DND-41 (cell line): Measurements from ENCODE around the gene BBS7.

Experiments
- ATAC-seq: fragments of 200-7000 bp; cut with Tn5 transposase; 3 replicates; pipeline ENCODE4 v1.9.1; 2021; ENCODE audit warnings: low read depth; ENCODE audit not compliant: insufficient read depth
- DNase-seq: peaks from one replicate; pipeline ENCODE4 v3.0.0-alpha.2; 2020
- H2AFZ ChIP-seq: 2 replicates; pipeline ENCODE4 v1.6.0; 2012; ENCODE audit warnings: low read depth, low read length
- H3K27ac ChIP-seq: 2 replicates; pipeline ENCODE4 v1.5.1; 2012; ENCODE audit warnings: low read length, inconsistent platforms
- H3K27me3 ChIP-seq: fragments of 200-600 bp; sonication (generic); 2 replicates; pipeline ENCODE4 v1.6.0; 2012; ENCODE audit warnings: low read length, mild to moderate bottlenecking, inconsistent platforms; ENCODE audit not compliant: insufficient read depth, poor library complexity
- H3K36me3 ChIP-seq: 2 replicates; pipeline ENCODE4 v1.5.1; 2012; ENCODE audit warnings: low read length, inconsistent platforms; ENCODE audit not compliant: insufficient read depth
- H3K4me1 ChIP-seq: 2 replicates; pipeline ENCODE4 v1.5.1; 2012; ENCODE audit warnings: mild to moderate bottlenecking, low read length; ENCODE audit not compliant: insufficient read depth
- H3K4me2 ChIP-seq: 2 replicates; pipeline ENCODE4 v1.6.0; 2012; ENCODE audit warnings: mild to moderate bottlenecking, moderate library complexity, low read length, inconsistent platforms; ENCODE audit not compliant: insufficient read depth
- H3K4me3 ChIP-seq, 2 experiments: fragments of 200-600 bp in 1 of 2; shearing (Covaris generic) in 1 of 2; 2 replicates each; pipeline ENCODE4 v1.5.1; 2012 to 2016; ENCODE audit warnings: inconsistent platforms in 2 of 2, low read length in 2 of 2, mild to moderate bottlenecking in 2 of 2, low read depth in 1 of 2, moderate library complexity in 1 of 2
- H3K79me2 ChIP-seq: 2 replicates; pipeline ENCODE4 v1.6.0; 2012; ENCODE audit warnings: low read length, inconsistent platforms; ENCODE audit not compliant: insufficient read depth
- H3K9ac ChIP-seq: 2 replicates; pipeline ENCODE4 v1.6.0; 2012; ENCODE audit warnings: low read depth, mild to moderate bottlenecking, inconsistent platforms, low read length, moderate library complexity
- H3K9me3 ChIP-seq: 2 replicates; pipeline ENCODE4 v1.5.1; 2012; ENCODE audit warnings: low read length, moderate library complexity, mild to moderate bottlenecking, inconsistent platforms; ENCODE audit not compliant: insufficient read depth, severe bottlenecking
- H4K20me1 ChIP-seq: 2 replicates; pipeline ENCODE4 v1.6.0; 2012; ENCODE audit warnings: low read length; ENCODE audit not compliant: insufficient read depth
- EZH2 ChIP-seq: IDR thresholded peaks from 3 replicates; pipeline ENCODE4 v1.6.1; 2012; ENCODE audit warnings: borderline replicate concordance, low read depth, mild to moderate bottlenecking, moderate library complexity, low read length, inconsistent platforms; ENCODE audit not compliant: severe bottlenecking
- TF ChIP-seq, protein P1 (sequence below): IDR thresholded peaks from 2 replicates; pipeline ENCODE4 v1.5.1; 2012; ENCODE audit warnings: borderline replicate concordance, low read length, moderate library complexity, mild to moderate bottlenecking; ENCODE audit not compliant: poor library complexity, severe bottlenecking; ENCODE audit errors: extremely low read depth

BBS7 gene

DNA sequence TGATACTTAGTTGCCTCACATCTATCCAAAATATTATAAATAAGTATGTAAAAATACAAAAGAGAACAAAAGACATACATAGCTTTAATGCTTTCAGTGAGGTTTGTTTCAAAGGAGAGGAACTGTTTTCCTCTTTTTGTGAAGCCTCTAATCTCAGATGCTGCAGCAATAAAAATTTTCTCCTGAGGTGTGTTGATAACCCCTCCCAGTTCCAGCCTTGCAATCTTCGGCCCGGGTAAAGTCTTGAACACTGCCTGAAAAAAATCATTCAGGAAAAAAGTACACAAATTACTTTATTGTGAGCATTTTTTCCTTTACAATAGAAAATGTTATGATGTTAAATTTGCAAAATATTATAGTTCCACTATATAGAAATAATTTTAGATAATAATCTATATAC lies 8.8 kb downstream of the BBS7 start:
- no peaks in the 10 kb centered on the region for H3K4me1 ChIP-seq
- H3K4me2 ChIP-seq, result no peak overlapping the region
- H3K27ac ChIP-seq, result no peak overlapping the region
- TF ChIP-seq EZH2, result no peak
- TF ChIP-seq, protein P1, sequence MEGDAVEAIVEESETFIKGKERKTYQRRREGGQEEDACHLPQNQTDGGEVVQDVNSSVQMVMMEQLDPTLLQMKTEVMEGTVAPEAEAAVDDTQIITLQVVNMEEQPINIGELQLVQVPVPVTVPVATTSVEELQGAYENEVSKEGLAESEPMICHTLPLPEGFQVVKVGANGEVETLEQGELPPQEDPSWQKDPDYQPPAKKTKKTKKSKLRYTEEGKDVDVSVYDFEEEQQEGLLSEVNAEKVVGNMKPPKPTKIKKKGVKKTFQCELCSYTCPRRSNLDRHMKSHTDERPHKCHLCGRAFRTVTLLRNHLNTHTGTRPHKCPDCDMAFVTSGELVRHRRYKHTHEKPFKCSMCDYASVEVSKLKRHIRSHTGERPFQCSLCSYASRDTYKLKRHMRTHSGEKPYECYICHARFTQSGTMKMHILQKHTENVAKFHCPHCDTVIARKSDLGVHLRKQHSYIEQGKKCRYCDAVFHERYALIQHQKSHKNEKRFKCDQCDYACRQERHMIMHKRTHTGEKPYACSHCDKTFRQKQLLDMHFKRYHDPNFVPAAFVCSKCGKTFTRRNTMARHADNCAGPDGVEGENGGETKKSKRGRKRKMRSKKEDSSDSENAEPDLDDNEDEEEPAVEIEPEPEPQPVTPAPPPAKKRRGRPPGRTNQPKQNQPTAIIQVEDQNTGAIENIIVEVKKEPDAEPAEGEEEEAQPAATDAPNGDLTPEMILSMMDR, result no peak
- no peaks in the 10 kb centered on the region for H3K9me3 ChIP-seq
- no peaks in the 10 kb centered on the region for H3K79me2 ChIP-seq
- no peak overlapping the region for H3K9ac ChIP-seq
- ATAC-seq (no peak), DNase-seq (no peak)
- no peaks in the 10 kb centered on the region for H3K27me3 ChIP-seq
- peaks cover 28% of the 10 kb centered on the region; the same call in 1 of the 2 replicates for H3K36me3 ChIP-seq
- no peak overlapping the region for H2AFZ ChIP-seq
- H3K4me3 ChIP-seq, result no peak overlapping the region
- no peaks in the 10 kb centered on the region for H4K20me1 ChIP-seq

DNA sequence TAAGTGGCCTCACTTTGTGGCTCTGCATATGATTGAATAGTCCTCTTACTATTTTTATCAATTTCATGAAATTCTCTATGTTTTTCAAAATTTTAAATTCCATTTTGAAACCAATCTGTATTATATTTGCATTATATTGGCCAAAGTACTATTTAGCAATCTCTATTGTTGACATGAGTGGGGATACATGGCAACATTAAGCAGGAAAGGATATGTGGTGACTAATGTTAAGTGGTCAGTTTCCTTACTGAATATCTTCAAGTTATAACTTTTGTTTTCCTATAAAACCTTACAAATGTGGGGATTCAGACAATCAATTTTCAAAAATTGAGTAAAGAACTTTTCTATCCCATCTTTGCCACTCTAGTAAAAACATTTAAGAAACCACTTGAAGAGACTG lies 10.2 kb downstream of the BBS7 start:
- Histone ChIP-seq H3K27me3 (no peaks in the 10 kb centered on the region), H4K20me1 (no peaks in the 10 kb centered on the region), H3K4me3 (no peak overlapping the region), H3K79me2 (no peaks in the 10 kb centered on the region), H3K9me3 (no peaks in the 10 kb centered on the region), H3K9ac (no peak overlapping the region), H3K27ac (no peak overlapping the region), H3K36me3 (peaks cover 22% of the 10 kb centered on the region; the same call in 1 of the 2 replicates), H3K4me1 (no peaks in the 10 kb centered on the region), H3K4me2 (no peak overlapping the region), H2AFZ (no peak overlapping the region)
- no peak for DNase-seq
- no peak for ATAC-seq
- TF ChIP-seq, protein P1, result no peak
- no peak for TF ChIP-seq EZH2

DNA sequence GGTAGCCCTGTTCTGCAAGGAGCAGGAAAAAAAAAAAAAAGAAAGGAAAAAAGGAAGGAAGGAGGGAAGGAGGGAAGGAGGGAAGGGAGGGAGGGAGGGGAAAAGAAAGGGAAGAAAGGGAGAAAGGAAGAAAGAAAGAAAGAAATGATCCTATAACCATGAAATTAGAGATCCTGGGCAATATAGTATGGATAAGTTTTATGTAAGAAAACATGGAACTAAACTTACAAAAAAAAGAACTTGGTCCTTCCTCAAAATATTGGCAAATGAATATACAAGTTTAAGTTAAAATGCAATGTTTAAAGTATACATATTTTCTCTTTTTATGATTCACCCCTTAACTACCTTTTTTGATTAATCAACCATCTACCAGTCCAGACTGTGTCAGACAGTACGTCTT lies 18.9 kb downstream of the BBS7 start:
- no peaks in the 10 kb centered on the region for H4K20me1 ChIP-seq
- no peak for DNase-seq
- no peak overlapping the region for H3K4me3 ChIP-seq
- H3K4me1 ChIP-seq, result no peaks in the 10 kb centered on the region
- no peak overlapping the region for H3K27ac ChIP-seq
- H3K27me3 ChIP-seq, result no peaks in the 10 kb centered on the region
- no peak overlapping the region for H2AFZ ChIP-seq
- TF ChIP-seq EZH2, result no peak
- TF ChIP-seq, protein P1, result no peak
- H3K36me3 ChIP-seq, result peaks cover 6% of the 10 kb centered on the region; the same call in 1 of the 2 replicates
- no peak overlapping the region for H3K4me2 ChIP-seq
- no peak overlapping the region for H3K9ac ChIP-seq
- H3K9me3 ChIP-seq, result no peaks in the 10 kb centered on the region
- no peaks in the 10 kb centered on the region for H3K79me2 ChIP-seq
- ATAC-seq, result no peak

DNA sequence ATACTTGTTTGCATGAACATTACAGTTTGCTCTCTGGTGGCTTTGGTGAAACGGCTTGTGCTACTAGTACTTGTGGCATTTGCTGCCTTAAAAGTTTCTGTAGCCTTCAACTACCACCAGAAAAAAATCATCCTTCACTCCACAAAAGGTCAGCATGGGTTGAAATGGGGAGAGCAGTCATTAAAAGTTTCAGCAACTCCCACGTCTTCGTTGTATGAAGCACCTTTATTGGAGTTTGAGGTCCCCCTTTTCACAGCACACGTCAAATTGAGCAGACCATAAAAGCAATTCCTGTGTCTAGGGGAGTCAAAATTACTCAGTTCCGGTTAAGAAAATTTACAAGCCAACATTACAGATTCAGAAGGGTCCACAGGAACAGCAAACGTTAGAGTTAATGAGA lies 23.6 kb downstream of the BBS7 start:
- no peak overlapping the region for H3K4me3 ChIP-seq
- no peak overlapping the region for H3K4me2 ChIP-seq
- H4K20me1 ChIP-seq, result no peaks in the 10 kb centered on the region
- TF ChIP-seq, protein P1, result no peak
- TF ChIP-seq EZH2, result no peak
- no peak overlapping the region for H2AFZ ChIP-seq
- H3K79me2 ChIP-seq, result no peaks in the 10 kb centered on the region
- no peak overlapping the region for H3K9ac ChIP-seq
- H3K4me1 ChIP-seq, result no peaks in the 10 kb centered on the region
- H3K27me3 ChIP-seq, result no peaks in the 10 kb centered on the region
- no peaks in the 10 kb centered on the region for H3K9me3 ChIP-seq
- H3K36me3 ChIP-seq, result peaks cover 9% of the 10 kb centered on the region; the same call in 1 of the 2 replicates
- DNase-seq (no peak), ATAC-seq (no peak)
- H3K27ac ChIP-seq, result no peak overlapping the region
